T1000 (cell line): ENCODE data around the gene KCNG3.
"Not testable (repeated sequence)": the region's sequence is repeated elsewhere in the genome, so short reads cannot be mapped to it uniquely, and the experiment has no call there.

Experiments
- DNase-seq: peaks from one replicate; lab custom pipeline; 2025; ENCODE audit warnings: mixed read lengths; lab: John Stamatoyannopoulos, UW

The KCNG3 gene

DNA sequence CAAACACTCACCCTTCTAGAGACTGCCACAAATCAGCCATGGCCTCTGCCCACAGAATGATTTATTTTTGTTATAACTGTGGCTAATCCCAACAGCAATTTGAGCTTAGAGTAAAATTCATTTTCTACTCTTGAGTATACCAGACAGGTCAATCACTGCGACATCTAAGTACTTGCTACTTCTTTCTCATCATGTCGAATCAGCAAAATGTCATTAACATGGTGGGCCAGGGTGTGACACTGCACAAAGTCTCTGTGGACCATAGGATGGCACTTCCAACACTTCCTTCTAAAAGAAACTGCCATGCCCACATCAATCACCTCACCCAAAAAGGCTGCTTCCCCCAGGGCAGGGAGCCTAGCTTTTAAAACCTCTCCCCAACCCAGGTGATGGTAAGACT, 64.4 kb downstream of the KCNG3 start:
- no peak for DNase-seq

DNA sequence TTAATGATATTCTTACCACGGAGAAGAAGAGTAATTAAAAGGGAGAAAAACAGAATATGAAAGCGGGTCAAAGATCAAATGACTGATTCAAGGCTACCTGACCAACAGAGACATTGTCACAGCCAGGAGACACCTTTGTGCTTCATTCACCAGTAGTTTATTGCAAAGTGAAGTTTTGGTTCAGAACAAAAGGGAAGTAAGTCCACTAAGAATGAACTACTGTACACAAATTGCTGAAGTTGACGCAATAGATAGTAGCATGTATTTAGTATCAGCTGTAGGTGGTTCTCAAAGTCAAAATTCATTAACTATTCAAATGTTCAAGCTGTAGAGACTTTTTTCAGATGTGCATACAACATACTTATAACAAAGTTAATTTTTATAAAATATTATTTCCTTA, 68.1 kb downstream of the KCNG3 start:
- DNase-seq, result no peak

DNA sequence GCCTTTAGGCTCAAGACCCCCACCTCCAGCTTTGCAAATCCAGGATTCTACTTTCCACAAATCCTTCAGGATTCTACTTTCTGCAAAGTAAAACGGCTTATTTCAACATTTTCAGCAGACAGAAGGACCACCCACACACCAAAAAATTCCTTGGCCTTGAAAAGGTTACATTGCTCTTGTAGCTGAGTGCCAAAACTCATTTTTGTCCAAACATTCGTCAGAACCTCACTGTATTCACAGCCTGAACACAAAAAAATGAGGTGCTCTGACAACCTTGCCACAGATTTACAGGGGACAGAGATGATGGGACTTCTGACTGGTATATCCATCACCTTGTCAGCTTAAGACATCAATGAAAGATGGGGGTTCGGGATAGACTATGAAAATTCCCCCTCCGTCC, 69.7 kb downstream of the KCNG3 start:
- no peak for DNase-seq

DNA sequence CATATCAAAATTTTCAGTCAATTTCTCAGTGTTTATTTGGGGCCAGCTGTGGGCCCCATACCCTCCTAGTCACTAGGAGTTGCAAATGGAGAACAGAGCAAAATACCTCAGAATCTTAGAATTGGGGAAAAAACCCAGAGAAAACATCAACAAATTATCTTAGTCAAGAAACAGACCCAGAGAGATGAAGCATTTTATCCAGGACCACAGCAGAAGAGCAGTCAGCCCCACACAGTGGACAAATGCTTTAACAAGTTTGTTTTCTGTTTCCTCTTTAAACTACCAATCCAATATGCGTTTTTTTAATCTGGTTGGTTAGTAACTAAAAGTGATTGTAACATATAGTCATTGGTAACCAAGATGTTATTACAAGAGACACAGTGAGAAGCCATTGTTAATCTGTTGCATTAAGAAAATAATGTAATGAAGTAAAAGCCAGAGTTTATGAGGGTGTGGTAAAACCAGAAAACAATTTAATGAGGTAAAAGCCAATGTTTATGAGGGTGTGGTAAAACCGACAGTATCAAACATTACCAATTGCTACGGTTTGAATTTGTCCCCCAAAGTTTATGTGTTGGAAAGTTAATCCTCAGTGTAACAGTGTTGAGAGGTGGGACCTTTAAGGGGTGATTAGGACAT, 72.1 kb downstream of the KCNG3 start:
- DNase-seq, result no peak

- DNase-seq, result no peak
These were observed 72.7 kb downstream of the KCNG3 start for GRCh38 chr2:42421157-42421485.

DNA sequence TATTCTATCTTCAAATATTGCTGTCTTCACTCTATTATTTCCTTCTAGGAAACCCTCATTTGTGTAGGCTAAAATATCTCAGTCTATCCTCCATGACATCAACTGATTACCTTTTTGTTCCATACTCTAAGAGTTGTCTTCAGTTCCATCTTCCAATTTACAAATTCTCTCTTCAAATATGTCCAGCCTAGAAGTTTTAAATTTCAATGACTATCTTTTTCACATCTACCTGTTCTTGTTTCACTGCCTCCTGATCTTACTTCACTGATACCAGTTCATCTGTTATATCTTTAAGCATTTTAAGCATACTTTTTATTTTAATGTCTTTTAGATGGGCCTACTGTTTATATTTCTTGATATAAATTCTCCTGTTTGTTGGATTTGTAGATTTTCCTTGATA, 79.1 kb downstream of the KCNG3 start:
- no peak for DNase-seq

- no peak for DNase-seq
These were observed 79.6 kb downstream of the KCNG3 start for GRCh38 chr2:42414158-42414557.

DNA sequence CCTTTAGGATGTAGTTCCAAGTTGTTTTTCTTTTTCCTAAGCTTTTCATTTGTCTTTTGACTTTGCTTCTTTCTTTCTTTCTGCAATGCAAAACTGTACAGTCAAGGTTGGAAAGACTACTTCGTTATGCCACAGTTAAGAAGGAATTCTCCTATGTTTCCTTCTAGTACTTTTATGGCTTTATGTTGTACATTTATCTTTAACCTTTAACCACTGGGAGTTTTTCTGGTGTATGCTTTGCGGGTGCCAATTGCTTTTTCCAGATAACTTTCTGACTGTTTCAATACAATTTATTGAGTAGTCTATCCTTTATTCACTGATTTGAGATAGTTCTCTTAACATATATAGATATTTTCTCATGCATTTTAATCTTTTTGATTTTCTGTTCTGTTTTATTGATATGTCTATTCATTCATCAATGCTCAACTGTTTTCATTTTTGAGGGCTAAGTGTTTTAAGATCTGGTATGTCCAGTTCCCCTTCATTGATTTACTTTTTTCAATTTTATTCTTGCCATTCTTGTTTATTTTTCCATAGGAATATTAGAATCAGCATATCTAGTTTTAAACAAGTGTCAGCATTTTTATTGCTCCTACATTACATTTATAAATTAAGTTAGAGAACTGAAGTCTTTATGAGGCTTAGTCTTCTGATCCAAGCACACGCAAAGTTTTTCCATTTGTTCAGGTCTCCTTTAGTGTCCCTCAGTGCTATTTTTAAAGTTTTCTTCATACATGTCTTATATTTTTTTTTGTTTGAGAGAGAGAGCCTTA, 82.9 kb downstream of the KCNG3 start:
- no peak for DNase-seq

- DNase-seq, result no peak
These were observed 85.8 kb downstream of the KCNG3 start for GRCh38 chr2:42408009-42408408.

DNA sequence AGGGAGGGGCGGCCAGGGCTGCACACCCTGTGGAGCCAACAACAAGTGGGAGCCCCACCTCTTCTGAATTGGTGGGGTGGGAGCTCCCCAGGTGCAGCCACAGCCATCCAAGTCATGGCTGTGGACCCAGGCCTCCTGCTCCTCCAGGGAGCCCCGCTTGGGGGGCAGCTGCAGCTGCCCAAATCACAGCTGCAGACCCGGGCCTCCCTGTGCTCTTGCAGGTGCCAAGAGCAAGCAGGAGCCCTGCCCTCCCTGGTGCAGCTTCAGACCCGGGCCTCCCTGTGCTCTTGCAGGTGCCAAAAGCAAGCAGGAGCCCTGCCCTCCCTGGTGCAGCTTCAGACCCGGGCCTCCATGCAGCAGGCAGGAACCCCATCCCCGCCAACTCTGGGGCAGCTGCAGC, 86.3 kb downstream of the KCNG3 start:
- DNase-seq, result no peak

GRCh38 chr2:42404676-42405075, 89.1 kb downstream of the KCNG3 start:
- DNase-seq, result no peak

- DNase-seq, result no peak
These were observed 92.0 kb downstream of the KCNG3 start for GRCh38 chr2:42401773-42402172.

DNA sequence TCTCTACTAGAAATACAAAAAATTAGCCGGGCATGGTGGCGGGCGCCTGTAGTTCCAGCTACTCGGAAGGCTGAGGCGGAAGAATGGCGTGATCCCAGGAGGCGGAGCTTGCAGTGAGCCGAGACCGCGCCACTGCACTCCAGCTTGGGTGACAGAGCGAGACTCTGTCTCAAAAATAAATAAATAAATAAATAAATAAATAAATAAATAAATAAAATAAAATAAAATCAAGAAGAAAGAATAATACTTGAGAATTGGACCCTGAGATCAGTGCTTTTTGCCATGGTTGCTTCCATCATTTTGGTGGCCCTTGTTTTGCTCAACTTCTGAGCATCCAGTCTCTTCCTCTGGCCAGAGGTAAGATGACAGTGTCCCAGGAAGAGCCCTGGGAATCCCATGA, 95.7 kb downstream of the KCNG3 start:
- not testable (repeated sequence) for DNase-seq

- not testable (repeated sequence) for DNase-seq
These were observed 100.5 kb downstream of the KCNG3 start for GRCh38 chr2:42393320-42393719.

- DNase-seq, result no peak
These were observed 101.6 kb downstream of the KCNG3 start for GRCh38 chr2:42392191-42392590.
